ENCODE results near the gene NOP14. TPM values are rescaled to one million over a fixed set of nuclear protein-coding genes. Genes with fewer than 3 reads are reported as not detected.
"Not testable (repeated sequence)": the region's sequence is repeated elsewhere in the genome, so short reads cannot be mapped to it uniquely, and the experiment has no call there.

NOP14 gene
- total RNA-seq, 1 donor from 2014 or later: 17.2 TPM

- no peak for TF ChIP-seq CTCF (IDR thresholded peaks at IDR 0.05; ENCODE audit: partially characterized antibody, unreplicated experiment)
- Mint-ChIP-seq H3K4me3 (ENCODE audit: unreplicated experiment) (no peak overlapping the region), H3K4me1 (ENCODE audit: low read depth, unreplicated experiment) (no peaks in the 10 kb centered on the region), H3K36me3 (ENCODE audit: unreplicated experiment) (peaks cover 3% of the 10 kb centered on the region), H3K27ac (ENCODE audit: unreplicated experiment) (no peak overlapping the region), H3K9me3 (ENCODE audit: unreplicated experiment) (peaks cover 4% of the 10 kb centered on the region), H3K27me3 (ENCODE audit: unreplicated experiment) (peaks cover 7% of the 10 kb centered on the region)
- DNase-seq: no peak
Measured at GRCh38 chr4:2949782-2950125, 13.5 kb downstream of the NOP14 start.

GRCh38 chr4:2948895-2949781, 14.1 kb downstream of the NOP14 start:
- Mint-ChIP-seq H3K9me3 (ENCODE audit: unreplicated experiment) (peaks cover 4% of the 10 kb centered on the region), H3K27me3 (ENCODE audit: unreplicated experiment) (peaks cover 7% of the 10 kb centered on the region), H3K4me3 (ENCODE audit: unreplicated experiment) (no peak overlapping the region), H3K4me1 (ENCODE audit: low read depth, unreplicated experiment) (no peaks in the 10 kb centered on the region), H3K36me3 (ENCODE audit: unreplicated experiment) (peaks cover 3% of the 10 kb centered on the region), H3K27ac (ENCODE audit: unreplicated experiment) (no peak overlapping the region)
- TF ChIP-seq CTCF (IDR thresholded peaks at IDR 0.05; ENCODE audit: partially characterized antibody, unreplicated experiment): no peak
- no peak for DNase-seq

- Mint-ChIP-seq H3K9me3 (ENCODE audit: unreplicated experiment) (peaks cover 1% of the 10 kb centered on the region), H3K4me1 (ENCODE audit: low read depth, unreplicated experiment) (no peaks in the 10 kb centered on the region), H3K27me3 (ENCODE audit: unreplicated experiment) (peaks cover 5% of the 10 kb centered on the region), H3K36me3 (ENCODE audit: unreplicated experiment) (peaks cover 3% of the 10 kb centered on the region), H3K4me3 (ENCODE audit: unreplicated experiment) (no peak overlapping the region), H3K27ac (ENCODE audit: unreplicated experiment) (no peak overlapping the region)
- TF ChIP-seq CTCF (IDR thresholded peaks at IDR 0.05; ENCODE audit: partially characterized antibody, unreplicated experiment): no peak
- no peak for DNase-seq
Measured at GRCh38 chr4:2947926-2948325, 15.3 kb downstream of the NOP14 start.

- TF ChIP-seq CTCF (IDR thresholded peaks at IDR 0.05; ENCODE audit: partially characterized antibody, unreplicated experiment): no peak
- Mint-ChIP-seq H3K4me3 (ENCODE audit: unreplicated experiment) (no peak overlapping the region), H3K27ac (ENCODE audit: unreplicated experiment) (no peak overlapping the region), H3K27me3 (ENCODE audit: unreplicated experiment) (peaks cover 7% of the 10 kb centered on the region), H3K9me3 (ENCODE audit: unreplicated experiment) (peaks cover 1% of the 10 kb centered on the region), H3K36me3 (ENCODE audit: unreplicated experiment) (peaks cover 3% of the 10 kb centered on the region), H3K4me1 (ENCODE audit: low read depth, unreplicated experiment) (no peaks in the 10 kb centered on the region)
- DNase-seq: no peak
Measured at GRCh38 chr4:2946812-2947600, 16.2 kb downstream of the NOP14 start.

GRCh38 chr4:2945619-2946604, 17.3 kb downstream of the NOP14 start:
- H3K9me3 Mint-ChIP-seq (ENCODE audit: unreplicated experiment); H3K36me3 Mint-ChIP-seq (ENCODE audit: unreplicated experiment); H3K4me1 Mint-ChIP-seq (ENCODE audit: low read depth, unreplicated experiment); H3K27me3 Mint-ChIP-seq (ENCODE audit: unreplicated experiment); DNase-seq; H3K4me3 Mint-ChIP-seq (ENCODE audit: unreplicated experiment); H3K27ac Mint-ChIP-seq (ENCODE audit: unreplicated experiment): not testable (repeated sequence)
